Activated naive CD4-positive, alpha-beta T cell treated with anti-CD3 and anti-CD28 coated beads, Interleukin-2, amount 10 ng/mL, durations not matched to agents 7 days and 5 days (primary cell): ENCODE data around the gene CYP4A22.
"Not testable (repeated sequence)": the region's sequence is repeated elsewhere in the genome, so short reads cannot be mapped to it uniquely, and the experiment has no call there.

Source experiments
- CTCF ChIA-PET: fragments of 350-600 bp; sonication (Branson Sonifier 250); formaldehyde crosslinking; loops from one replicate; lab custom pipeline; 2021; ENCODE audit warnings: antibody characterized with exemption; lab: Charles Lee
- DNase-seq: peaks from one replicate; pipeline ENCODE4 v3.0.0-alpha.2; 2020
- H3K27ac Mint-ChIP-seq: one replicate; pipeline ENCODE4 v1.8.0; 2021; ENCODE audit warnings: mild to moderate bottlenecking, moderate library complexity, mixed read lengths
- H3K27me3 Mint-ChIP-seq: one replicate; pipeline ENCODE4 v1.8.0; 2021; ENCODE audit warnings: mild to moderate bottlenecking, mixed read lengths
- H3K36me3 Mint-ChIP-seq: one replicate; pipeline ENCODE4 v1.8.0; 2021; ENCODE audit warnings: mixed read lengths
- H3K4me1 Mint-ChIP-seq: one replicate; pipeline ENCODE4 v1.8.0; 2021; ENCODE audit warnings: mixed read lengths
- H3K4me3 Mint-ChIP-seq: one replicate; pipeline ENCODE4 v1.8.0; 2021; ENCODE audit warnings: mild to moderate bottlenecking, moderate library complexity, mixed read lengths
- H3K9me3 Mint-ChIP-seq: one replicate; pipeline ENCODE4 v1.8.0; 2021; ENCODE audit warnings: mixed read lengths

Gene CYP4A22

GRCh38 chr1:47195981-47196380, 58.7 kb downstream of the CYP4A22 start:
- CTCF ChIA-PET: interaction anchor here (1.3 kb wide), 1 partner anchor 16 kb away, joined by 4 read pairs; no protein-coding TSS in a partner anchor
- not testable (repeated sequence) for H3K4me3 Mint-ChIP-seq, H3K9me3 Mint-ChIP-seq, H3K4me1 Mint-ChIP-seq, H3K27ac Mint-ChIP-seq, H3K36me3 Mint-ChIP-seq, DNase-seq
- peaks cover 47% of the 10 kb centered on the region for H3K27me3 Mint-ChIP-seq

- peak; percentile 3 for DNase-seq
- no peaks in the 10 kb centered on the region for H3K36me3 Mint-ChIP-seq
- CTCF ChIA-PET: no interaction called here
- no peak overlapping the region for H3K4me3 Mint-ChIP-seq
- peaks cover 49% of the 10 kb centered on the region for H3K27me3 Mint-ChIP-seq
- H3K27ac Mint-ChIP-seq: no peak overlapping the region
- H3K4me1 Mint-ChIP-seq: no peaks in the 10 kb centered on the region
- H3K9me3 Mint-ChIP-seq: no peaks in the 10 kb centered on the region
Measured at GRCh38 chr1:47196622-47197021, 59.4 kb downstream of the CYP4A22 start.

GRCh38 chr1:47198214-47198613, 61.0 kb downstream of the CYP4A22 start:
- CTCF ChIA-PET: interaction anchor here (0.8 kb wide), 1 partner anchor 20 kb away, joined by 3 read pairs; no protein-coding TSS in a partner anchor
- no peak overlapping the region for H3K27ac Mint-ChIP-seq
- H3K9me3 Mint-ChIP-seq: no peaks in the 10 kb centered on the region

More at GRCh38 chr1:47198214-47198613, 61.0 kb downstream of the CYP4A22 start:
- DNase-seq: peak; percentile 9
- Mint-ChIP-seq H3K4me3 (no peak overlapping the region), H3K36me3 (no peaks in the 10 kb centered on the region), H3K4me1 (no peaks in the 10 kb centered on the region), H3K27me3 (peaks cover 38% of the 10 kb centered on the region)
